GF-D8 (cell line): ENCODE measurements around the gene UBL5.
"Not testable (repeated sequence)": the region's sequence is repeated elsewhere in the genome, so short reads cannot be mapped to it uniquely, and the experiment has no call there.

ENCODE experiments used
- DNase-seq: peaks from one replicate; lab custom pipeline; 2025; lab: John Stamatoyannopoulos, UW

The UBL5 gene

GRCh38 chr19:9818175-9818733, 9.5 kb upstream of the UBL5 start:
- DNase-seq, result no peak

DNA sequence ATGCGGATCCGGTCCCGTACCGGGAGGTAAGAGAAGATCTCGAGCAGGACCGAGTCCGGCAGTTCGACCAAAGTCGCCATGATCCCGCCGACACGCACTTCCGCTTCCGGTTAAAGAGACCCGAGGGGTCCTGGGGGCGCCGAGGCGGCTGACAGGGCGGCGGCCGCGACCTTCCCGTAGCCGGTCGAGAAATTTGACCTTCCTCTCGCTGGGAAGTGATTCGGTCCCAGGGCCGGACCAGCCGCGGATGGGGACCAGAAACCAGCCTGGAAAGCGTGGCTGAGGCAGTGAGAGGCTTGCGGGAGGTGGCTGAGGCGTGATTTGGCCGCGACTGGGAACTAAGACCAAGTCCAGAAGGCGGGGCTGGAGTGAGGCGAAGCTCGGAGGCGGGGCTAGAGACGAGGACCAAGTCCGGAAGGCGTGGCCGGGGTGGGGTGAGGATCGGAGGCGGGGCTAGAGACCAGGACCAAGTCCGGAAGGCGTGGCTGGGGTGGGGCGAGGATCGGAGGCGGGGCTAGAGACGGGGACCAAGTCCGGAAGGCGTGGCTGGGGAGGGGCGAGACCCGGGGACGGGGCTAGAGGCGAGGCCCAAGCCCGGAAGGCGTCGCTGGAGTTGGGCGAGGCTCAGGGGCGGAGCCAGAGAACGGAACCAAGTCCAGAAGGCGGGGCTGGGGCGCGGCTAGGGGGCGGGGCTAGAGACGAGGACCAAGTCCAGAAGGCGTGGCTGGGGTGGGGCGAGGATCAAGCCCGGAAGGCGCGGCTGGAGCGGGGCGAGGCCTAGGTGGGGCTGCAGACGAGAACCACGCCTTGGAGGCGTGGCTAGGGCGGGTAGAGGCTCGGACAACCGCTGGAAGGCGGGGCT, 8.8 kb upstream of the UBL5 start, which contains the start of gene FBXL12:
FBXL12 (minus strand) TSS at position 346 of the 862 bp plus-strand sequence; CDS start at position 80, 266 bp downstream.
- DNase-seq, result peak; percentile 100

GRCh38 chr19:9819596-9819909, 8.2 kb upstream of the UBL5 start:
- DNase-seq, result no peak

GRCh38 chr19:9820034-9820433, 7.7 kb upstream of the UBL5 start:
- DNase-seq, result not testable (repeated sequence)

- no peak for DNase-seq
These were observed 3.9 kb upstream of the UBL5 start for GRCh38 chr19:9823816-9824215.

GRCh38 chr19:9828551-9829063, 889 bp downstream of the UBL5 start:
- peak; percentile 1 for DNase-seq

GRCh38 chr19:9834307-9834725, 6.6 kb downstream of the UBL5 start:
- DNase-seq, result no peak

DNA sequence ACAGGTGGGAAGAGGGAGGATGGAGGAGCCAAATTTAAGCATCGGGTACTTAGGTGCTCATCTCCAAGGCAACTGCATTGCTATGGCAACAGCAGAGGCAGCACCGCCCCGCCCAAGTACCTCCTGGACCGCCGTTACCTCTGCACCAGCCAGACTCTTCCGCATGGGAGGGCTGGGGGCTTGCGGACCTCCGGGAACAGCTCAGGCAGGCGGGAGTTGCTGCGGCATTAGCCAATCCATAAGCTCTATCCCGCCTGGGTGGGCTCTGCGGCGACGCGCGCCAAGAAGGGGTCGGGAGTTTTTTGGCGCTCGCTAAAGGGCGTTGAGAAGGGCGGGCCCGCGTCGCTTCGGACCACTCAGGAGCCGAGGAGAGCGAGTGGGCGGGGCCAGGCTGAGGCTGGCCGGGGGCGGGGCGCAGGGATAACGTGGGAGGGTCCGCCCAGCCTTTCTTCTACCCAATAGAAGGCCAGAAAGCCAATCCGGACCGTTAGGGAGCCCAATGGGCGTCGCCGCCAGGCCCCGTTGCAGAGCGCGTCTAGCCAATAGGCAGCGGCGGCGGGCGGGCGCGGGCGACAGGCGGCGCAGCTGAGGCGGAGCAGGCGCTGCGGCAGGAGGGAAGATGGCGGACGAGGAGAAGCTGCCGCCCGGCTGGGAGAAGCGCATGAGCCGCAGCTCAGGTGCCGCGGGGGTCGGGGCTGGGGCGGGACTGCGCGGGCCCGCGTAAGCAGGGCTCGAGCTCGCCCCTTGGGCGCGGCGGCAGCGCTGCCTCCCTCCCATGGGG, 7.2 kb downstream of the UBL5 start, which contains the start of gene PIN1:
PIN1 (plus strand) TSS at position 593 of the 781 bp plus-strand sequence; CDS start at position 620, 27 bp downstream.
- DNase-seq, result peak; percentile 92

GRCh38 chr19:9835507-9835949, 7.8 kb downstream of the UBL5 start:
- DNase-seq, result no peak

- DNase-seq, result no peak
These were observed 8.3 kb downstream of the UBL5 start for GRCh38 chr19:9836021-9836420.

DNA sequence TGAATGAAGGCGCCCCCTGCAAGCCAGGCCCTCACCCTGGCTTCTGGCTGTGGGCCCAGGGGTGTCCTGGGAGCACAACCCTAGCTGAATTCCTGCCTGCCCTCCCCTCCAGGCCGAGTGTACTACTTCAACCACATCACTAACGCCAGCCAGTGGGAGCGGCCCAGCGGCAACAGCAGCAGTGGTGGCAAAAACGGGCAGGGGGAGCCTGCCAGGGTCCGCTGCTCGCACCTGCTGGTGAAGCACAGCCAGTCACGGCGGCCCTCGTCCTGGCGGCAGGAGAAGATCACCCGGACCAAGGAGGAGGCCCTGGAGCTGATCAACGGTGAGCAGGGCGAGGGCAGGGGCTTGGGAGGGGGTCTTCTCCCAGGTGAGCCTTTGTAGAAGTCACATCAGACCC, 10.6 kb downstream of the UBL5 start:
- DNase-seq, result no peak

GRCh38 chr19:9839415-9839814, 11.7 kb downstream of the UBL5 start:
- DNase-seq, result no peak

- no peak for DNase-seq
These were observed 15.3 kb downstream of the UBL5 start for GRCh38 chr19:9842834-9843625.

GRCh38 chr19:9843626-9844273, 16.0 kb downstream of the UBL5 start:
- DNase-seq, result not testable (repeated sequence)

- DNase-seq, result no peak
These were observed 19.5 kb downstream of the UBL5 start for GRCh38 chr19:9847087-9847671.

- no peak for DNase-seq
These were observed 20.3 kb downstream of the UBL5 start for GRCh38 chr19:9848060-9848459.

GRCh38 chr19:9848762-9849161, 21.0 kb downstream of the UBL5 start:
- DNase-seq, result no peak

DNA sequence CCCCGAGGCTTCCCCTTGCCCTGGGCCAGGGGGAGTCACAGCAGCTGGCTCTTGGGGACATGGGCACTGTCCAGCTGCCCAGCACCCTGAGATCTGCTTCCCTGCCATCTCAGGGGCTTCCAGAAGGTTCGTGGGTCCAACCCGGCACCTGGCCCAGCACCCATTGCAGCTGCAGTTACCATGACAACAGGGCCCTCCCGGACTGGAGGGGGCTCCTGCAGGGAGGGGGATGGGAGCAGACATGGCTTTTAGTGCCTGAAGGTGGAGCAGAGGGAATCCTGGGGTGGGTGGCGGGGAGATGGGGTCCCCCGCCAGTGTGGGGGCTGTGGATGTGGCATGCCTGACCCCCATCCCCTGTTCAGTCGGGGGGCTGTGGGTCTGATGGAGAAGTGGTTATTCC, 22.1 kb downstream of the UBL5 start:
- DNase-seq, result no peak

DNA sequence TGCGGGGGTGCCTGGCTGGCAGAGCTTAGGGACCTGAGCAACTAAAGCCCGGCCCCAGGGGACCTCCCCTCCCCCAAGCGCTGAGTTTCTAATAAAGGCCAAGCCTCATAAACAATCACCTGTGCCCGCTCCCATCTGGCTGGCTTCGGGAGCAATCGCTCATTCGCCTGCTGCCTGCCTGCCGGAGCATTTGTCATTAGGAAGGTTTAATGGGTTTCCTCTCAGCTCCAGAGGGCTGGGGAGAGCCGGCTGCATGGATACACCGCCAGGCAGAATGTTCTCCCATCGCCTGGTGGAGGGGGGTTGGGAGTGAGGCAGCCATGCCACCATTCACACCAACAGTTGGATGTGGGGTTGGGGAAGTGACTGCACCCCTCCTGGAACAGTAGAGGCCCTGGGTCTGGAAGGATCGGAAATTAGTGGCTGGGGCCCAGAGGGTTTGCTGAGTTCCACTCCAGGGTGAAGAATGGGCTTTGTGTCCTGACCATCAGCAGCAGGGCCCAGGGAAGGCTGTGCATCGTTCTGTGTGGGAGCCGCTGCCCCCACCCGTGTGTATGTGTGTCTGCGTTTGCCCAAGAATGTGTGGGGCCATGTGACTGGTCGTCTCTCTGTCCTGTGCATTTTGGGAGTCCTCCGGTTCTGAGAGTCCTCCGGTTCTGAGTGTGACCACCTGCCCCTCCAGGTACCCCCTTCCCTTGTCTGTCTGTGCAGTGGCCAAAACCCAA, 22.7 kb downstream of the UBL5 start:
- DNase-seq, result no peak

DNA sequence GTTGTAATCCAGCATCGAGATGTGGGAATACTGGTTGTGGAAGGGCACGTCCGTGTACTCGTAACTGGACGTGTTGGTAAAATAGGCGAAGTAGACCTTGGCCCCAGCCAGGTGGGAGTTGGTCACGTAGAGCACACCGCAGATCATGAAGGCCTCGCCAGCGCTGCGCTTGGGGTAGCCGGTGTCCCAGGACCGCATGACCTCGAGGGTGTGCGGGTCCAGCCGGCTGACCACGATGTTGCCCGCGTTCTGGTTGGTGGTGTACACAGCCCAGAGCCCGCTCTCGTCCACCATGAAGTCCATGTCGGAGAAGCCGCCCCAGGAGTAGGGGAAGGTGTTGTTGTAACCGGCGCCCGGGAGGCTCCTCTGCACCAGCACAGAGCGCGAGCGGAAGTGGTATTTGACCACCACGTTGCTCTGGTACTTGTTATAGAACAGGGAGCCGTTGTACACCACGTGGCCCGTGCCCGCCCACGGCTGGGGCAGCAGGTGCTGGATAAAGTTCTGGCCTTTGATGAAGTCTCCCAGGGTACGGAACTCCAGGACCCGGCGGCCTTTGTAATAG, 26.6 kb downstream of the UBL5 start:
- DNase-seq, result no peak
